ENCODE results near the gene IQCH.

DNA sequence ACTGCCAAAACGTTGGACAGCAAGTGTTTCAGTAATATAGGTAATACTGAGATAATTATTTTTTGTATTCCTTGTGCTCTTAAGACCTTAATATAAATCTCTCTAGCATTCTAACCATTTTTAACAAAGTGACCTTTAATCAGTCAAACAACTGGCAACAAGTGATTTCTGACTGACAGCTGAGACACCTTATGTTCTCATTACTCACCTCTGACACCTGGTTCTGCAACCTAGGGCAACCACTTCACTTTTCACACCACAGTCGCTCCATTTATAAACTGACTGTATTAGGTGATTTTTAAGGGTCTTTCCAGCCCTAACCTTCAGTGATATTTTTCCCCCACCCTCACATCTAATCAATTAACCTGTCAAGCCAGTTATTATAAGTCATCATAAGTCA lies 205.9 kb downstream of the IQCH start:
- TF ChIP-seq CTCF (IDR thresholded peaks at IDR 0.05; ENCODE audit: low read length) (no peak), EZH2 (optimal IDR thresholded peaks at IDR 0.05; ENCODE audit: low read depth, low read length) (no peak)
